Mesendoderm (in vitro differentiated cells): ENCODE results near the gene SLC6A13.
"Not testable (repeated sequence)": the region's sequence is repeated elsewhere in the genome, so short reads cannot be mapped to it uniquely, and the experiment has no call there.

Experiments used
- DNase-seq: peaks from one replicate; pipeline ENCODE4 v3.0.0; 2013
- H2AK5ac ChIP-seq: 2 replicates; pipeline ENCODE4 v1.6.1; 2013; ENCODE audit warnings: low read length, inconsistent platforms
- H2BK120ac ChIP-seq: 2 replicates; pipeline ENCODE4 v1.6.1; 2013; ENCODE audit warnings: low read depth, mild to moderate bottlenecking, low read length, moderate library complexity, mixed read lengths
- H2BK15ac ChIP-seq: replicated peaks from 2 replicates; pipeline ENCODE4 v1.6.1; 2013; ENCODE audit warnings: low read depth, mild to moderate bottlenecking, moderate library complexity
- H2BK5ac ChIP-seq: 2 replicates; pipeline ENCODE4 v1.6.1; 2013; ENCODE audit warnings: low read length, inconsistent platforms
- H3K18ac ChIP-seq: 2 replicates; pipeline ENCODE4 v1.6.1; 2013; ENCODE audit warnings: mild to moderate bottlenecking, low read length, mixed read lengths
- H3K23ac ChIP-seq: one replicate; pipeline ENCODE4 v1.6.1; 2013; ENCODE audit warnings: low read length
- H3K27ac ChIP-seq: 2 replicates; pipeline ENCODE4 v1.5.1; 2013; ENCODE audit warnings: low read depth, mild to moderate bottlenecking, inconsistent platforms, low read length, moderate library complexity
- H3K27me3 ChIP-seq: 2 replicates; pipeline ENCODE4 v1.6.1; 2013; ENCODE audit warnings: low read length, control low read depth, mild to moderate bottlenecking, inconsistent platforms; ENCODE audit not compliant: insufficient read depth, poor library complexity
- H3K36me3 ChIP-seq: 2 replicates; pipeline ENCODE4 v1.6.1; 2013; ENCODE audit warnings: low read length, inconsistent platforms; ENCODE audit not compliant: control insufficient read depth, insufficient read depth
- H3K4ac ChIP-seq: one replicate; pipeline ENCODE4 v1.6.1; 2013; ENCODE audit warnings: low read depth, mild to moderate bottlenecking, low read length, moderate library complexity
- H3K4me1 ChIP-seq: 2 replicates; pipeline ENCODE4 v1.6.1; 2013; ENCODE audit warnings: low read depth, low read length, inconsistent platforms; ENCODE audit not compliant: control insufficient read depth
- H3K4me2 ChIP-seq: 2 replicates; pipeline ENCODE4 v1.6.1; 2013; ENCODE audit warnings: low read length
- H3K4me3 ChIP-seq: 2 replicates; pipeline ENCODE4 v1.5.1; 2013; ENCODE audit warnings: mild to moderate bottlenecking, low read length
- H3K56ac ChIP-seq: one replicate; pipeline ENCODE4 v1.6.1; 2013; ENCODE audit warnings: low read length
- H3K79me1 ChIP-seq: 2 replicates; pipeline ENCODE4 v1.6.1; 2013; ENCODE audit warnings: low read length, inconsistent platforms
- H3K79me2 ChIP-seq: 2 replicates; pipeline ENCODE4 v1.6.1; 2013; ENCODE audit warnings: mild to moderate bottlenecking, low read length; ENCODE audit not compliant: control insufficient read depth, insufficient read depth
- H3K9ac ChIP-seq: 2 replicates; pipeline ENCODE4 v1.6.1; 2013; ENCODE audit warnings: low read length, inconsistent platforms
- H4K5ac ChIP-seq: one replicate; pipeline ENCODE4 v1.6.1; 2013; ENCODE audit warnings: low read length
- H4K8ac ChIP-seq: one replicate; pipeline ENCODE4 v1.6.1; 2013; ENCODE audit warnings: low read depth, mild to moderate bottlenecking, control low read depth, low read length, moderate library complexity
- WGBS: extraction: QIAGEN DNeasy Blood & Tissue Kit; methylation state at CpG from one replicate; pipeline ENCODE4 v1.1.7; 2013; ENCODE audit warnings: low lambda C conversion rate, missing lambda C conversion rate; ENCODE audit not compliant: insufficient coverage; ENCODE audit errors: extremely low coverage; 5-methylcytosine and 5-hydroxymethylcytosine counted together

SLC6A13 gene

GRCh38 chr12:236445-236844 is 26.2 kb downstream of the SLC6A13 start:
- no CpG with 5 or more reads among the region's 3 CpGs for WGBS
- no peak overlapping the region for H4K5ac ChIP-seq
- no peak overlapping the region for H3K56ac ChIP-seq
- H2BK120ac ChIP-seq, result no peak overlapping the region
- no peak overlapping the region for H3K27ac ChIP-seq
- H3K18ac ChIP-seq, result no peak overlapping the region
- H3K27me3 ChIP-seq, result no peaks in the 10 kb centered on the region
- H3K4me1 ChIP-seq, result no peaks in the 10 kb centered on the region
- no peak overlapping the region for H2BK5ac ChIP-seq
- no peak overlapping the region for H3K4me3 ChIP-seq
- no peak overlapping the region for H3K4ac ChIP-seq
- no peak overlapping the region for H3K4me2 ChIP-seq
- no peak overlapping the region for H3K23ac ChIP-seq
- no peak overlapping the region for H4K8ac ChIP-seq
- DNase-seq, result no peak
- no peak overlapping the region for H2AK5ac ChIP-seq
- H3K9ac ChIP-seq, result no peak overlapping the region
- no peaks in the 10 kb centered on the region for H3K79me1 ChIP-seq
- H3K36me3 ChIP-seq, result no peaks in the 10 kb centered on the region
- H2BK15ac ChIP-seq, result no peak overlapping the region
- H3K79me2 ChIP-seq, result no peaks in the 10 kb centered on the region

- not testable (repeated sequence) for H3K9ac ChIP-seq, DNase-seq, H3K79me1 ChIP-seq, H3K79me2 ChIP-seq, H3K18ac ChIP-seq, H2BK15ac ChIP-seq, H4K5ac ChIP-seq, H2BK120ac ChIP-seq, H3K4me1 ChIP-seq, H3K36me3 ChIP-seq, H3K4ac ChIP-seq, H3K4me3 ChIP-seq, H3K23ac ChIP-seq, H2AK5ac ChIP-seq, H3K56ac ChIP-seq, H3K27ac ChIP-seq, H4K8ac ChIP-seq, H2BK5ac ChIP-seq, H3K27me3 ChIP-seq, H3K4me2 ChIP-seq
- no CpG with 5 or more reads among the region's 4 CpGs for WGBS
Observed at GRCh38 chr12:235967-236366, 26.7 kb downstream of the SLC6A13 start.

GRCh38 chr12:234891-235415 is 27.7 kb downstream of the SLC6A13 start:
- DNase-seq, result no peak
- Histone ChIP-seq H2BK15ac (no peak overlapping the region), H3K56ac (no peak overlapping the region), H2BK120ac (no peak overlapping the region), H3K9ac (no peak overlapping the region), H2AK5ac (no peak overlapping the region), H3K27ac (no peak overlapping the region), H3K18ac (no peak overlapping the region), H2BK5ac (no peak overlapping the region), H3K4me2 (no peak overlapping the region), H4K8ac (no peak overlapping the region), H3K4me1 (no peaks in the 10 kb centered on the region), H3K23ac (no peak overlapping the region), H3K4ac (no peak overlapping the region), H4K5ac (no peak overlapping the region), H3K79me1 (no peaks in the 10 kb centered on the region), H3K4me3 (no peak overlapping the region), H3K27me3 (no peaks in the 10 kb centered on the region), H3K36me3 (no peaks in the 10 kb centered on the region), H3K79me2 (no peaks in the 10 kb centered on the region)
- WGBS, result no CpG with 5 or more reads among the region's 10 CpGs

GRCh38 chr12:234019-234418 is 28.6 kb downstream of the SLC6A13 start:
- WGBS, result no CpG with 5 or more reads among the region's 7 CpGs
- Histone ChIP-seq H3K56ac (no peak overlapping the region), H4K5ac (no peak overlapping the region), H2BK15ac (no peak overlapping the region), H4K8ac (no peak overlapping the region), H3K4ac (no peak overlapping the region), H3K4me3 (no peak overlapping the region), H3K79me1 (no peaks in the 10 kb centered on the region), H3K23ac (no peak overlapping the region), H2BK120ac (no peak overlapping the region), H3K4me2 (no peak overlapping the region), H3K79me2 (no peaks in the 10 kb centered on the region), H3K4me1 (no peaks in the 10 kb centered on the region), H3K27ac (no peak overlapping the region), H3K9ac (no peak overlapping the region), H3K18ac (no peak overlapping the region), H3K36me3 (no peaks in the 10 kb centered on the region), H2AK5ac (no peak overlapping the region), H2BK5ac (no peak overlapping the region), H3K27me3 (no peaks in the 10 kb centered on the region)
- DNase-seq, result no peak

GRCh38 chr12:233615-233968 is 29.0 kb downstream of the SLC6A13 start:
- Histone ChIP-seq H2BK5ac (no peak overlapping the region), H3K79me1 (no peaks in the 10 kb centered on the region), H3K79me2 (no peaks in the 10 kb centered on the region), H3K4me1 (no peaks in the 10 kb centered on the region), H3K4me2 (no peak overlapping the region), H3K23ac (no peak overlapping the region), H3K9ac (no peak overlapping the region), H4K8ac (no peak overlapping the region), H3K18ac (no peak overlapping the region), H3K27me3 (no peaks in the 10 kb centered on the region), H2BK15ac (no peak overlapping the region), H3K56ac (no peak overlapping the region), H4K5ac (no peak overlapping the region), H3K36me3 (no peaks in the 10 kb centered on the region), H3K4me3 (no peak overlapping the region), H2BK120ac (no peak overlapping the region), H2AK5ac (no peak overlapping the region), H3K27ac (no peak overlapping the region), H3K4ac (no peak overlapping the region)
- WGBS, result no CpG with 5 or more reads among the region's 3 CpGs
- no peak for DNase-seq
